SIG-M5 (cell line): ENCODE results near the gene TDRD12.
"Not testable (repeated sequence)": the region's sequence is repeated elsewhere in the genome, so short reads cannot be mapped to it uniquely, and the experiment has no call there.

Experiments
- DNase-seq: peaks from one replicate; lab custom pipeline; 2025; lab: John Stamatoyannopoulos, UW

Gene TDRD12

DNA sequence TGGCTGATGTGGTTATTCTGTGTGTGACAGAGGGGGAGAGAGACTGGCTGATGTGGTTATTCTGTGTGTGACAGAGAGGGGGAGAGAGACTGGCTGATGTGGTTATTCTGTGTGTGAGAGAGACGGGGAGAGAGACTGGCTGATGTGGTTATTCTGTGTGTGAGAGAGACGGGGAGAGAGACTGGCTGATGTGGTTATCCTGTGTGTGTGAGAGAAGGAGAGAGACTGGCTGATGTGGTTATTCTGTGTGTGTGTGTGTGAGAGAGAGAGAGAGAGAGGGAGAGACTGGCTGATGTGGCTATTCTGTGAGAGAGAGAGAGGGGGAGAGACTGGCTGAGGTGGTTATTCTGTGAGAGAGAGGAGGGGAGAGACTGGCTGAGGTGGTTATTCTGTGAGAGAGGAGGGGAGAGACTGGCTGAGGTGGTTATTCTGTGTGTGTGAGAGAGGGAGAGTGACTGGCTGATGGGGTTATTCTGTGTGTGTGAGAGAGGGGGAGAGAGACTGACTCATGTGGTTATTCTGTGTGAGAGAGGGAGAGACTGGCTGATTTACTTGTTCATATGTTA is 27.1 kb downstream of the TDRD12 start:
- not testable (repeated sequence) for DNase-seq

DNA sequence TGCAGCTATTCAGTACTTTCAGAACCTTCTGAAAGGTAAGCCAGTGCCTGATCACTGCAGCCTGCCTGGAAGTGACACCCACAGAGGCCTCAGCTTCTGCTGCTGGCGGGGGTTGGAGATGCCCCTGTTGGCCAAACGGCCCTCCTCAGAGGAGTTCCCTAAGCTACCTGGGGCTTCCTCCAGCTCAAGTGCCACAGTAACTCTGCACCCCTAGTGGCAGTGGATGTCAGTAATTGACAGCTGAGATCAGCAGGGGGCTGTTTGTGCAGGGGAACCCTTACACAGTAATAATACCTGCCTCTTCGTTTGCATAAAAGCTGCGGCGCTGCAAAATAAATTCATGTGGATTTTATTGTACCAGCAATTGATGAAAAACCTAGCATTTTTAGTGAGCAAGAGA is 28.9 kb downstream of the TDRD12 start:
- no peak for DNase-seq

DNA sequence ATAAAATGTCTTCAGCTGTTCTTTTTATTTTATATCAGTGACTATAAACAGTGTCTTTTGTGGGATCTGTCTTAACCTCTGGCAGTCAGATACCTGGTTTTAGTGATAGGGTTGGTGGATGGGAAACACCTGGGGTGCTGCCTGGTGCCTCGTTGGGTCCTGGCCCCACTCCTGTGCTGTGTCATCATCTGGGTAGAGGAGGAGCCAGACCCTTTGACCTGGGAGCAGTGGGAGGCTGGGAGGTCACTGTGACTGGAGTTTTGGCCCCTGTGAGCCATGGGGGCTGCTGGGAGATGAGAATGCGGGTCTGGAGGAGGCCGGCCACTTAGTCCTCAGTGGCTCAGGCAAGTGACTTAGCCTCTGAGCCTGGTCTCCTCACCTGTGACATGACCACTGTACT is 29.4 kb downstream of the TDRD12 start:
- no peak for DNase-seq

DNA sequence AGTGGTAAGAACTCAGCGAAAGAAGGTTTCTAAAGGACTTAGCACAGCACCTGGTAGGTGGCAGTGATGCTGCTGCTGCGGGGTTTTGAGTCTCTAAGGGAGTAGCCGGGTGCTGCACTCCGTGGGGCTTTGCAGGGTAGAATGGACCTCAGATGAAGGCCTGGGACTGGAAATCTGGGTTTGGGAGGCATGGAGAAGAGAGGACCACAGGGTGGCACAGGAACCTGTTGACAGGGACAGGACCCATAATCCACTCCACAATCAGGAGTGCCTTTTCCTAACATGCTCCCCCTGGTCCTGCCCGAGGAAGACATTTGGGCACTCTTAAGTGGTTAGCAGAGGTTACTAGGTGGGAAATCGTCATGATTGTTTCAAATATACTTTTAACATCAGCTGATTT is 29.8 kb downstream of the TDRD12 start:
- no peak for DNase-seq

DNA sequence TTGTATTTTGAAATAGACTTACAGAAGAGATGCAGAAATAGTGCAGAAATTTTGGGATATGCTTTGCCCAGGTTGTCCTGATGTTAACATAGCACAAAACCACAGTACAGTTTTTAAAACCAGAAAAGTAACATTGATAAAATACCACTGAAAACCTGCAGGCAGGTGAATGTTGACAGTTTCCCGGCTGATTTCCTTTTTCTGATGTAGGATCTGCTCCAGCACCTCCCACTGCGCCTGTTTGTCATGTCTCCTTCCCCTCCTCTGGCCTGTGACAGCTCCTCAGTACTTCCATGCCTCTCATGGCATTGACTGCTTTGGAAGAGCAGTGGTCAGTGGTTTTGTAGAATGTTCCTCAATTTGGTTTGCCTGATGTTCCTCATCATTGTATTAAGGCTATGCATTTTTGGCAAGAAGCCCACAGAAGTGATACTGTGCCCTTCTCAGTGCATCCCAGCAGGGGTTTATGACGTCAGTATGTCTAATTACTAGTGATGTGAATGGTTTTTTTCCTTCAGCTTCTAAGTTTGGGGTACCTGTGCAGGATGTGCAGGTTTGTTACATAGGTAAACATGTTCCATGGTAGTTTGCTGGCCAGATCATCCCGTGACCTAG is 31.0 kb downstream of the TDRD12 start:
- no peak for DNase-seq

DNA sequence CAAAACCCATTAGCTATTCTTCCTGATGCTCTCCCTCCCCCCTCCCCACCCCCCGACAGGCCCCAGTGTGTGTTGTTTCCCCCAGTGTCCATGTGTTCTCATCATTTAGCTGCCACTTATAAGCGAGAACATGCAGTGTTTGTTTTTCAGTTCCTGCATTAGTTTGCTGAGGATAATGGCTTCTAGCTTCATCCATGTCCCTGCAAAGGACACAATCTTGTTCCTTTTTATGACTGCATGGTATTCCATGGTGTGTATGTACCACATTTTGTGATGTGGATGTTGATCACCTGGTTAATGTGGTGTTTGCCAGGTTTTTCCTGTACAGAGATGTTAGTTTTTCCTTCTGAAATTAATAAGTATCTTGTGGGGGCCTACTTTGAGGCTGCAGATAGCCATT is 31.5 kb downstream of the TDRD12 start:
- DNase-seq = no peak

DNA sequence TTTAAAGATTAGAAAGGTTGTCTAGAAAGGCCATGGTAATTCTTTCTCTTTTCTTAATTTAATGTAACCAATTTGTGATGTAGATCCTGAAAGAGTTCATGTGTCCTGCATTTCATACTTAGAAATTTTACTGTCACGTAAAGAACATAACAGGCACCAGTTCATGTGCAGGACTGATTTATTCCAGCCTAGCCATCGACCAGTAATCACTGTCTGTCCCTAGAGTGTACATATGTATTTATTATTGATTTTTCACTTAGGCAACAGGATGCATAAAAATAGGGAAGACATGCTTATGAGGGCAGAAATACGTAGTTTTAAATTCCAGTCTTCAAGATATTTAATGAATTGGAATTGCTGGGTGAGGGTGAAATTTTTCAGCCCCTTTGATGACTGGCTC is 37.6 kb downstream of the TDRD12 start:
- no peak for DNase-seq

DNA sequence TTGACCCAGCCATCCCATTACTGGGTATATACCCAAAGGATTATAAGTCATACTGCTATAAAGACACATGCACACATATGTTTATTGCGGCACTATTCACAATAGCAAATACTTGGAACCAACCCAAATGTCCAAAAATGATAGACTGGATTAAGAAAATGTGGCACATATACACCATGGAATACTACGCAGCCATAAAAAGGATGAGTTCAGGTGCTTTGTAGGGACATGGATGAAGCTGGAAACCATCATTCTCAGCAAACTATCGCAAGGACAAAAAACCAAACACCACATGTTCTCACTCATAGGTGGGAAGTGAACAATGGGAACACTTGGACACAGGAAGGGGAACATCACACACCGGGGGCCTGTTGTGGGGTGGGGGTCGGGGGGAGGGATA is 45.8 kb downstream of the TDRD12 start:
- DNase-seq = not testable (repeated sequence)

DNA sequence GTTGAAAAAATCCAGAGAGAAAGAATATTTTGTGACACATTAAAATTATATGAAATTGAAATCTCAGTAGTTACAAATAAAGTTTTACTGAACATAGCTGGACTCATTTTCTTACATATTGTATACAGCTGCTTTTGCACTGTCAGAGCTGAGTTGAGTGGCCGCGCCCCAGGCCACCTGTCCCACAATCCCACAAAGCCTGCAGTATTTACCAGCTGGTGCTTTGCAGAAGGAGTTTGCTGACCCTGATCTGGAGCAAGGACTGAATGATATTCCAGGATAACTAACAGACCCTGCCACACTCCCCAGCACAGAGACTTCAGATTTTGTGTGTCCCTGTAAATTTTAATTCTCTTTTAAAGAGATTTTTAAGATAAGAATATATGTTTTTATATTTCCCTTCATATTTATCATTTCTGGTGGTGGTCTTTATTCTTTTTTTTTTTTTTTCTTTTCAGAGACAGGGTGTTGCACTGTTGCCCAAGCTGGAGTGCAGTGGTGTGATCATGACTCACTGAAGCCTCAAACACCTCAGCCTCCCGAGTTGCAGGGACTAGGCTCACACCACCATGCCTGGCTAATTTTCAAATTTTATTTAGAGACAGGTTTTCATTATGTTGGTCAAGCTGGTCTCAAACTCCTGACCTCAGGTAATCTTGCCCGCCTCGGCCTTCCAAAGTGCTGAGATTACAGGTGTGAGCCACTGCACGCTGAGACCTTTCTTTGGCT is 48.5 kb downstream of the TDRD12 start:
- no peak for DNase-seq

DNA sequence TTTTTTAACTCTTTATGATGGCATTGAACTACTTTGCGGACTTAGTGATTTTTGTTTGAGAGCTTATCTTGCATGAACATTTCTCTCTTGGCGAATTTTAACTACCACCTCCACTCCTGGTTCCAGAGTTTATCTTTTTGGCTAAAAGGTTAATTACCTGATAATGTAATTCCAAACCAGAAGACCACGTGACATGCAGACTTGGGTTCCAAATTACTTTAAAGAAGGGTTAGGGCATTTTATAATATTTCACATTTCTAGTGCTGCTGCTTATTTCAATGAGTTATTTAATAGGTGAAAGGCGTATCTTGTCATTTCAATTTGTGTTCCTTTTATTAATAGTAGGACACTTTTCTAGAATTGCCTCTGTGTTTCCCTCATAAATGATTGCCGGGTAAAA is 52.0 kb downstream of the TDRD12 start:
- DNase-seq = no peak

DNA sequence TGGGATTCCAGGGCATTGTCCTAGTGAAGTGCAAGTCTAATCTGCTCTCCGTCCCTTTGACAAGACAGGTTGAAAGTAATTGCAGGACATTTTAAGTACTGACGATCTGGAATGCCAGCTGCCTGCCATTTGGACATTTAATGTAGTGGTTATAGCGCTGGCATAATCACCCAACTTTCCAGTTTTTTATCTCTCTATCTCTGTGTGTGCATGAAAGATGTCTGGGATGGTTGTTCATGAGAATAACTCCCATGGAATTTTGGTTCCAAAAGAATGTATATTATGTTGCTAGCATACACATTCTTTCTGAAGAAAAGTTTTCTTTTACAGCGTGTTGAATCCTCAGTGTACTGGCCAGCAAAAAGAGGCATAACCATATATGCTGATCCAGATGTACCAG is 53.6 kb downstream of the TDRD12 start:
- DNase-seq = no peak

DNA sequence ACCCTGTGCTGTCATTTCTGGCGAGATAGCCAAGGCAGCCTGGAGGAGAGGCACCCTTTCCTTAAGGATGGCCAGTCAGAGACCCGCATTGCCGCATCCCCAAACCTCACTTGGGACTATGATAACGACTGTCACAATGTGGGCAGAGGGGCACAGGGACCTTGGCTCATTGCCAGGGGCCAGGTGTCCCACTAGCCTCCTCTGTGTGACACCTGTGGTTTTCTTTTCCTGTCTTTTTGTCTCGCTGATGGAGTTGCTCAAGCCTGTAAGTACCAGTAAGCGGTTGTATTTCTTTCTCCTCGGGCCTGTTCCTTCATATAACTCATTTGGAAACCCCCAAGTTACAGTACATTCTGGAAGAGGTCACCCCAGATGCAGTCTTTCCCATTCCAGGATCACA is 59.5 kb downstream of the TDRD12 start:
- no peak for DNase-seq

DNA sequence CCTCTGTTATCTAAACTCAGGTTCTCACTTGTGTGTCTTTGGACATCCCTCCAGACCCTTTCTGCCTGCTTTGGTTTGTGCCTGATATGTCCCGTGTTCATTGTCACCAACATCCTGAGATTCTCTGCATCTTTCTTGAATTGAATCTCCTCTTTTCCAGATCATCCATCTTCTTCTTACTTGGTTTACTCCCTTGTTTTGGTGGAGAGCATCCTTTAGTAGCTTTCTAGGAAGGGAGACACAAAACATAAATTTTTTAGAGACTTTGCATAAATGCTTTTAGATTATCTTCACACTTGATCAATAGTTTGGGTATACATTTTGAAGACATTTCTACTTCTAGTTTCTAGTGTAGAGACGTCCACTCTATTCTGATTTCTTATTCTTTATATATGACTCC is 61.7 kb downstream of the TDRD12 start:
- DNase-seq = no peak

DNA sequence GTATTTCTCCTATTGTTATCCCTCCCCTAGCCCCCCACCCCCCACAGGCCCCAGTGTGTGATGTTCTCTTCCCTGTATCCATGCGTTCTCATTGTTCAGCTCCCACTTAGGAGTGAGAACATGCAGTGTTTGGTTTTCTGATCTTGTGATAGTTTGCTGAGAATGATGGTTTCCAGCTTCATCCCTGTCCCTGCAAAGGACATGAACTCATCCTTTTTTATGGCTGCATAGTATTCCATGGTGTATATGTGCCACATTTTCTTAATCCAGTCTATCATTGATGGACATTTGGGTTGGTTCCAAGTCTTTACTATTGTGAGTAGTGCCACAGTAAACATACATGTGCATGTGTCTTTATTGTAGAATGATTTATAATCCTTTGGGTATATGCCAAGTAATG is 62.5 kb downstream of the TDRD12 start:
- not testable (repeated sequence) for DNase-seq

DNA sequence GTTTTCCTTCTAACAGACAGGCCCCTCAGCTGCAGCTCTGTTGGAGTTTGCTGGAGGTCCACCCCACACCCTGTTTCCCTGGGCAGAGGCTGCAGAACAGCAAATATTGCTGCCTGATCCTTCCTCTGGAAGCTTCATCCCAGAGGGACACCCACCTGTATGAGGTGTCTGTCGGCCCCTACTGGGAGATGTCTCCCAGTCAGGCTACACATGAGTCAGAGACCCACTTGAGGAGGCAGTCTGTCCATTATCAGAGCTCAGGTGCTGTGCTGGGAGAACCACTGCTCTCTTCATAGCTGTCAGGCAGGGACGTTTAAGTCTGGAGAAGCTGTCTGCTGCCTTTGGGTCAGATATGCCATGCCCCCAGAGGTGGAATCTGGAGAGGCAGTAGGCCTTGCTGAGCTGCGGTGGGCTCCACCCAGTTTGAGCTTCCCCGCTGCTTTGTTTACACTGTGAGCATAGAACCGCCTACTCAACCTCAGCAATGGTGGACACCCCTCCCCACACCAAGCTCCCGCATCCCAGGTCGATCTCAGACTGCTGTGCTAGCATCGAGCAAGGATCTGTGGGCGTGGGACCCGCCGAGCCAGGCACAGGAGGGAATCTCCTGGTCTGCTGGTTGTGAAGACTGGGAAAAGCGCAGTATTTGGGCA is 67.7 kb downstream of the TDRD12 start:
- DNase-seq = not testable (repeated sequence)

DNA sequence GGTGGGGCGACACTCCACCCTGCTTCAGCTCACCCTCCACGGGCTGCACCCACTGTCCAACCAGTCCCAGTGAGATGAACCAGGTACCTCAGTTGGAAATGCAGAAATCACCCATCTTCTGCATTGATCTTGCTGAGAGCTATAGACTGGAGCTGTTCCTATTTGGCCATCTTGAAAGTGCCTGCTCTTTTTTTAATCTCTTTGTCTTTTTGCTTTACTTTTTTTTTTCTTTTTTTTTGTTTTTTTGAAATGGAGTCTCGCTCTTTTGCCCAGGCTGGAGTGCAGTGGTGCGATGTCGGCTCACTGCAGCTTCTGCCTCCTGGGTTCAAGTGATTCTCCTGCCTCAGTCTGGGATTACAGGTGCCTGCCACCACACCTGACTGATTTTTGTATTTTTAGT is 68.3 kb downstream of the TDRD12 start:
- DNase-seq = not testable (repeated sequence)

DNA sequence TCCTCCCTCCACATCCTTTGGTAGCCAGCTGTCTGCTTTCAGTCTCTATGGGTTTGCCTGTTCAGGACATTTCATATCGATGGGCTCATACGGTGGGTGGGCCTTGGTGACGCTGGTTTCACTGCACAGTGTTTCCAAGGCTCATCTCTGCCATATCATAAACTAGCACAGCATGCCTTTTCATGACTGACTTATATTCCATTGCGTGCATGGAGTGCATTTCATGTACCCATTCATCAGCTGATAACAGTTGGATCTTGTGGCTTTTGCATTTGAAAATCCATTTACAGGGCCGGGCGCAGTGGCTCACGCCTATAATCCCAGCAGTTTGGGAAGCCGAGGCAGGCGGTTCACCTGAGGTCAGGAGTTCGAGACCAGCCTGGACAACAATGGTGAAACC is 69.9 kb downstream of the TDRD12 start:
- DNase-seq = no peak

DNA sequence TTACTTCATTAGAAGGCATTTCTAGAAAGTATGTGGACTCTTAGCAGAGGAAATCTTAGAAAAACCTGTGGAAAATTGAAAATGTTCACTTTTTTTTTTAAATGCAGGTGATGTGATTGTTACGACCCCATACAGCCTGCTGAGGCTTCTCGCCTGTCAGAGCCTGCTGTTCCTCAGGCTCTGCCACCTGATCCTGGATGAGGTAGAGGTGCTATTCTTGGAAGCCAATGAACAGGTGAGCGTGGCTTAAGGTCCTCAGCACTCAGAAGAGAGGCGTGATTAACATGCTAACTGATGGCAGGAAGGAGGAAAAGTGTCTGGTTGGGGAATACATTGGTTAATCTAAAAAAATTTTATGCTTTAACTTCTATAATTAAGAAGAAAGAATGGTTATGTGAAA is 78.6 kb downstream of the TDRD12 start:
- DNase-seq = no peak

DNA sequence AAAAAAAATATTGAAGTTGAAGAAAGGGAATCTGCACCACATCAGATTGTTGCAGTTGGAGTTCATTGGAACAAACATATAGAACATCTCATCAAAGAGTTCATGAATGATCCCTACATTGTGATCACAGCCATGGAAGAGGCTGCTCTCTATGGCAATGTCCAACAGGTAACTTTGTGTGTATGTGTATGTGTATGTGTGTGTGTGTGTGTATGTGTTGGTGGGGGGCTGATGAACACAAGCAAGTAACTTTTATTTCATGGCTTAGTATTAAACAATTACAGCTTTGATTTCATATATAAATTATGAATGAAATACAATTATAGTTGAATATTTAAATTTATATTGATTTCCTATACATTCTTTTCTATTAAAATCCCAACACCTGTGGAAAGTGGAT is 80.6 kb downstream of the TDRD12 start:
- no peak for DNase-seq

DNA sequence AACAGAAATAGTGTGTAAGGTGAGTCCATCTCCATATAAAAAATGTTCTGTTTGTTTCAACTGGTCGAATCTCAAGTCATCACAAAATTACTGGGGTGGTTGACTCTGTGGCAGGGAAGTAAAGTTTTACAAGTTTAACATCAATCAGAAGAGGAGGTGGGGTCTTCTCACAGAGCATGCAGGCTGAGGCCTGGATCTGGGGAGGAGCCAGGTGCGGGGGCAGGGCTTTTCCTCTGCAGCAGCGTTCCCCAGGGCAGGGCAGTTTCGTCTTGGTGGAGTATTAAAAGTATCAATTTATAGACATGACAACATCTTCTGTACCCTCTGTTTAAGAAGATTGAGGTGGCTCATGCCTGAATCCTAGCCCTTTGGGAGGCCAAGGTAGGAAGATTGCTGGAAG is 81.2 kb downstream of the TDRD12 start:
- no peak for DNase-seq

DNA sequence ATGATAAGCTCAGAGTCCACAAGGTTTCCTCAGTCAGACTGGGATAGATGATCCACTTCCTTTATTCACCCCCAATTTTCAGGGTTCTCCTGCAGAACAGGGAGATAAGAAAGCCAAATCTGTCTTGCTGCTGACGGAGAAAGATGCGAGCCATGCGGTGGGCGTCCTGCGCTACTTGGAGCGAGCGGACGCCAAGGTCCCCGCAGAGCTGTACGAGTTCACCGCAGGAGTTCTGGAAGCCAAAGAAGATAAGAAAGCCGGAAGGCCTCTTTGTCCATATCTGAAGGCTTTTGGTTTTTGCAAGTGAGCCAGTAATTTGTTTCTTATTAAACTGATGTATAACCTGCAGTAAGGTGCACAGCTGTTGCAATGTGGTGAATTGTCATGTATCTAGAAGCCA is 83.3 kb downstream of the TDRD12 start:
- no peak for DNase-seq

DNA sequence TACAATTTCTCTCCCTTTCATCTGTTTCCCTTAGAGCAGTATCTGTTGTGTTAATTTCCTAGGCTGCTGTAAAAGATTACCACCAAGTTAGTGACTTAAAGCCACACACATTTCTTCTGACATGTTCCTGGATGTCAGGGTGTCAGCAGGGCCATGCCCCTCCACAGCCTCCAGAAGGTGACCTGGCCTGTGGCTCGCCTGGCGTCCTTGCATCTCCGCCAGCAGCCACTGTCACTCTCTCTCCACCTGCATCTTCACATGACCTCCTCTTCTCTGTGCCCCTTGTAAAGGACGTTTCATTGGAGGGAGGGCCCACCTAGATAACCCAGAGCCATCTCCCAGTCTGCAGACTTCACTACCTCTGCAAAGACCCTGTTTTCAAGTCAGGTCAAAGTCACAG is 88.7 kb downstream of the TDRD12 start:
- no peak for DNase-seq

DNA sequence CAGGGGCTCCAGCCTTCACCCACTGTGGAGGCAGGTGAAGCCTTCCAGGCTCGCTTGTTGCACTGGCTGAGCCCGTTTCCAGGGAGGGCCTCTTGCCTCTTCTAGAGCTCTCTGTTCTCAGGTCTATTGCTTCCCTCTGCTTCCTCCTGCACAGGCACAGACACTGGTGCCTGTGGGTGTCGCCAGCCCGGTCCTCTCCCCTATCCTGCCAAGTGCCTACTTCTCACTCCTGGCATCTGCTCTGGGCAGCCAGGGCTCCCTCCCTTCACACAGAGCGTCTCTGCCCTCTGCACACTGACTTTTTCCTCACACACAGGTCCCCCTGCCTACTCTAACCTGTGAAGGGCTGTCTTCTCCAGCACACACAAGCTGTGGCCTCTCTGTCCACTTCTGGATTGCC is 89.7 kb downstream of the TDRD12 start:
- DNase-seq = no peak
